WTC11 (cell line): ENCODE results near the gene NR1H3. TPM values are rescaled to one million over a fixed set of nuclear protein-coding genes. Genes with fewer than 3 reads are reported as not detected.
"Not testable (repeated sequence)": the region's sequence is repeated elsewhere in the genome, so short reads cannot be mapped to it uniquely, and the experiment has no call there.

ENCODE experiments used
- ATAC-seq: fragments of 200-7000 bp; cut with Tn5 transposase; 2 replicates; pipeline ENCODE4 v1.10.0; 2021; ENCODE audit warnings: mild to moderate bottlenecking, moderate library complexity
- CTCF ChIA-PET: fragments of 300-600 bp; sonication (Branson Sonifier 250); formaldehyde crosslinking; loops from one replicate; lab custom pipeline; 2021; ENCODE audit warnings: antibody characterized with exemption; lab: Charles Lee
- POLR2A ChIA-PET: fragments of 350-600 bp; sonication (Branson Sonifier 250); formaldehyde crosslinking; loops from one replicate; lab custom pipeline; 2021; ENCODE audit warnings: antibody characterized with exemption; lab: Charles Lee
- DNase-seq: peaks from one replicate; pipeline ENCODE4 v3.0.0; 2021; ENCODE audit warnings: low spot score
- H3K27ac Mint-ChIP-seq: 2 replicates; pipeline ENCODE4 v1.8.0; 2021; ENCODE audit warnings: mixed read lengths
- H3K27me3 Mint-ChIP-seq: 2 replicates; pipeline ENCODE4 v1.8.0; 2021; ENCODE audit warnings: low read depth, mild to moderate bottlenecking, moderate library complexity, mixed read lengths
- H3K36me3 Mint-ChIP-seq: 2 replicates; pipeline ENCODE4 v1.8.0; 2021; ENCODE audit warnings: mixed read lengths
- H3K4me1 Mint-ChIP-seq: 2 replicates; pipeline ENCODE4 v1.8.0; 2022; ENCODE audit warnings: mixed read lengths
- H3K4me3 Mint-ChIP-seq: 2 replicates; pipeline ENCODE4 v1.8.0; 2021; ENCODE audit warnings: mild to moderate bottlenecking, moderate library complexity, mixed read lengths
- H3K9me3 Mint-ChIP-seq: 2 replicates; pipeline ENCODE4 v1.8.0; 2021; ENCODE audit warnings: mixed read lengths
- CDX4 ChIP-seq: fragments of 250-450 bp; sonication (Bioruptor Pico); IDR thresholded peaks from 2 replicates; pipeline ENCODE4 v1.9.0; 2021; ENCODE audit warnings: moderate library complexity, mild to moderate bottlenecking, inconsistent platforms, borderline replicate concordance
- E2F5 ChIP-seq: sonication (generic); formaldehyde crosslinking; IDR thresholded peaks from 2 replicates; pipeline ENCODE4 v1.8.1; 2022; ENCODE audit warnings: mild to moderate bottlenecking, moderate library complexity, missing genetic modification reagents
- ESRRA ChIP-seq: sonication (generic); formaldehyde crosslinking; IDR thresholded peaks from 2 replicates; pipeline ENCODE4 v1.8.1; 2022; ENCODE audit warnings: mild to moderate bottlenecking, missing genetic modification reagents, borderline replicate concordance
- GRHL2 ChIP-seq: fragments of 250-450 bp; sonication (Bioruptor Pico); IDR thresholded peaks from 2 replicates; pipeline ENCODE4 v1.8.0; 2022; ENCODE audit warnings: mild to moderate bottlenecking, moderate library complexity; ENCODE audit not compliant: insufficient replicate concordance, severe bottlenecking
- PREB ChIP-seq: sonication (generic); formaldehyde crosslinking; IDR thresholded peaks from 2 replicates; pipeline ENCODE4 v1.8.1; 2022; ENCODE audit warnings: mild to moderate bottlenecking, missing genetic modification reagents, moderate library complexity, borderline replicate concordance
- SMAD4 ChIP-seq: sonication (generic); formaldehyde crosslinking; IDR thresholded peaks from 2 replicates; pipeline ENCODE4 v1.8.0; 2022; ENCODE audit warnings: mild to moderate bottlenecking, missing genetic modification reagents
- SOX15 ChIP-seq: fragments of 250-450 bp; sonication (Bioruptor Pico); IDR thresholded peaks from 2 replicates; pipeline ENCODE4 v1.9.0; 2021; ENCODE audit warnings: mild to moderate bottlenecking
- TCF7 ChIP-seq: sonication (generic); formaldehyde crosslinking; IDR thresholded peaks from 2 replicates; pipeline ENCODE4 v1.8.0; 2022; ENCODE audit warnings: mild to moderate bottlenecking, low read depth, missing genetic modification reagents, moderate library complexity
- ZNF281 ChIP-seq: sonication (generic); formaldehyde crosslinking; IDR thresholded peaks from 2 replicates; pipeline ENCODE4 v1.8.0; 2023; ENCODE audit warnings: mild to moderate bottlenecking, missing genetic modification reagents
- total RNA-seq: library from RNA; stranded (reverse); gene quantifications from 3 replicates; pipeline ENCODE4 v1.2.3, GENCODE V29; 2021
- TF ChIP-seq, protein P1 (sequence below): fragments of 250-450 bp; sonication (Bioruptor Pico); IDR thresholded peaks from 2 replicates; pipeline ENCODE4 v1.9.0; 2021; ENCODE audit warnings: mild to moderate bottlenecking, borderline replicate concordance
- TF ChIP-seq, protein P2 (sequence below): sonication (generic); formaldehyde crosslinking; IDR thresholded peaks from 2 replicates; pipeline ENCODE4 v1.8.1; 2022; ENCODE audit warnings: low read depth, missing genetic modification reagents, borderline replicate concordance

Gene NR1H3
- total RNA-seq, 1 experiment from 2014 or later: 26.3 TPM

GRCh38 chr11:47308050-47308823, 50.4 kb downstream of the NR1H3 start (continued):
- TF ChIP-seq TCF7 (CRISPR knock-in tag) (no peak), GRHL2 (CRISPR knock-in tag) (no peak), SMAD4 (CRISPR knock-in tag) (no peak)

- Mint-ChIP-seq H3K27me3 (no peaks in the 10 kb centered on the region), H3K4me3 (no peak overlapping the region), H3K9me3 (no peaks in the 10 kb centered on the region), H3K27ac (no peak overlapping the region), H3K4me1 (no peaks in the 10 kb centered on the region), H3K36me3 (peaks cover 29% of the 10 kb centered on the region)
- POLR2A ChIA-PET: no interaction called here
- ATAC-seq (no peak), DNase-seq (no peak)
- no peak for TF ChIP-seq PREB
- CTCF ChIA-PET: interaction anchor here (1.2 kb wide), 1 partner anchor 15 kb away, joined by 4 read pairs; no protein-coding TSS in a partner anchor
These were observed 57.2 kb downstream of the NR1H3 start for GRCh38 chr11:47314992-47315391.

DNA sequence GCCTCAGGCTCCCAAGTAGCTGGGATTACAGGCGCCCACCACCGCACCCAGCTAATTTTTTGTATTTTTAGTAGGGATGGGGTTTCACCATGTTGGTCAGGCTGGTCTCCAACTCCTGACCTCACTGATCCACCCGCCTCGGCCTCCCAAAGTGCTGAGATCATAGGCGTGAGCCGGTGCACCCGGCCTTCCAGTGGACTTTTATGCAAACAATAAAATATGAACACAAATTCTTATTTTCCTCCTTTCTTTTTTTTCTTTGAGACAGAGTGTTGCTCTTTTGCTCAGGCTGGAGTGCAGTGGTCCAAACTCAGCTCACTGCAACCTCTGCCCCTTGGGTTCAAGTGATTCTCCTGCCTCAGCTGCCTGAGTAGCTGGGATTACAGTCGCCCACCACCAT, 58.7 kb downstream of the NR1H3 start:
- not testable (repeated sequence) for H3K9me3 Mint-ChIP-seq, H3K4me3 Mint-ChIP-seq, ATAC-seq, DNase-seq, H3K27ac Mint-ChIP-seq, H3K27me3 Mint-ChIP-seq, H3K4me1 Mint-ChIP-seq
- POLR2A ChIA-PET: interaction anchor here (0.7 kb wide), 1 partner anchor 21 kb away, joined by 3 read pairs; no protein-coding TSS in a partner anchor
- peaks cover 23% of the 10 kb centered on the region for H3K36me3 Mint-ChIP-seq
- CTCF ChIA-PET: interaction anchor here (1.0 to 1.6 kb wide), 2 partner anchors 38 to 57 kb away, joined by 3 to 4 read pairs; no protein-coding TSS in a partner anchor

DNA sequence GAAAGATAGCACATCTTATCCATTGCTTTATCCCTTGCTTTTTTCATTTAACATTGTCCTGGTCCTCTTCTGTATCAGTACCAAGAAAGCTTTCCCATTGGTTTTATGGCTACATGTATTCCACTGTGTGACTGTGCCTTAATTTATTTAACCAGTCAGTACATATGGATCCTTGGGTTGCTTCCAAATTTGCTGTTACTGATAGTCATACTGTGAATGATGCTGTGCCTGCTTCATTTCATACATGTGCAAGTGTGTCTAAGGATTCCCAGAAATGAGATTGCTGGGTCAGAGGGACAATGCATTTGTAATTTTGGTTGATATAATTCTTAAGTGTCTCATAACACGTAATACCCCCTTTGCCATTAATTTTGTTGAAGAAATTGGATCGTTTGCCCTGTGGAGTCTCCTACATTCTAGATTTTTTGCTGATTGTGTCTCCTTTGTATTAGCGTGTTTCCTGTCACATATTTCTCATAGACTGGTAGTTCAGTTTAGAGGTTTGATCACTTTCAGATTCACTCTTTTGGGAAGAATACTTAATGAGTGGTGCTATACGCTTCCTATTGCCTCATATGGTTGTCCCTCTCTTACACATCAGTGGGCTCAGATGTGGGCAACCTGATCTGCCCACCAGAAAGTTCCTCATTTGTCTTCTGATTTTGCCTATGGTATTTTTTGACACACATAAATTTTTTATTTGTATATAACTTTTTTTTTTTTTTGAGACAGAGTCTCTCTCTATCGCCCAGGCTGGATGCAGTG, 59.5 kb downstream of the NR1H3 start:
- no peak overlapping the region for H3K27ac Mint-ChIP-seq
- no peaks in the 10 kb centered on the region for H3K4me1 Mint-ChIP-seq
- H3K4me3 Mint-ChIP-seq: no peak overlapping the region
- no peak for TF ChIP-seq SOX15 (CRISPR knock-in tag)
- DNase-seq (no peak), ATAC-seq (no peak)
- H3K9me3 Mint-ChIP-seq: no peaks in the 10 kb centered on the region
- ChIA-PET CTCF (no interaction called here), POLR2A (no interaction called here)
- H3K27me3 Mint-ChIP-seq: no peaks in the 10 kb centered on the region
- peaks cover 19% of the 10 kb centered on the region for H3K36me3 Mint-ChIP-seq

GRCh38 chr11:47318166-47318565, 60.4 kb downstream of the NR1H3 start:
- TF ChIP-seq ESRRA (CRISPR knock-in tag) (no peak), SMAD4 (CRISPR knock-in tag) (no peak), E2F5 (no peak), CDX4 (CRISPR knock-in tag) (no peak), ZNF281 (CRISPR knock-in tag) (no peak)
- TF ChIP-seq, protein P1, sequence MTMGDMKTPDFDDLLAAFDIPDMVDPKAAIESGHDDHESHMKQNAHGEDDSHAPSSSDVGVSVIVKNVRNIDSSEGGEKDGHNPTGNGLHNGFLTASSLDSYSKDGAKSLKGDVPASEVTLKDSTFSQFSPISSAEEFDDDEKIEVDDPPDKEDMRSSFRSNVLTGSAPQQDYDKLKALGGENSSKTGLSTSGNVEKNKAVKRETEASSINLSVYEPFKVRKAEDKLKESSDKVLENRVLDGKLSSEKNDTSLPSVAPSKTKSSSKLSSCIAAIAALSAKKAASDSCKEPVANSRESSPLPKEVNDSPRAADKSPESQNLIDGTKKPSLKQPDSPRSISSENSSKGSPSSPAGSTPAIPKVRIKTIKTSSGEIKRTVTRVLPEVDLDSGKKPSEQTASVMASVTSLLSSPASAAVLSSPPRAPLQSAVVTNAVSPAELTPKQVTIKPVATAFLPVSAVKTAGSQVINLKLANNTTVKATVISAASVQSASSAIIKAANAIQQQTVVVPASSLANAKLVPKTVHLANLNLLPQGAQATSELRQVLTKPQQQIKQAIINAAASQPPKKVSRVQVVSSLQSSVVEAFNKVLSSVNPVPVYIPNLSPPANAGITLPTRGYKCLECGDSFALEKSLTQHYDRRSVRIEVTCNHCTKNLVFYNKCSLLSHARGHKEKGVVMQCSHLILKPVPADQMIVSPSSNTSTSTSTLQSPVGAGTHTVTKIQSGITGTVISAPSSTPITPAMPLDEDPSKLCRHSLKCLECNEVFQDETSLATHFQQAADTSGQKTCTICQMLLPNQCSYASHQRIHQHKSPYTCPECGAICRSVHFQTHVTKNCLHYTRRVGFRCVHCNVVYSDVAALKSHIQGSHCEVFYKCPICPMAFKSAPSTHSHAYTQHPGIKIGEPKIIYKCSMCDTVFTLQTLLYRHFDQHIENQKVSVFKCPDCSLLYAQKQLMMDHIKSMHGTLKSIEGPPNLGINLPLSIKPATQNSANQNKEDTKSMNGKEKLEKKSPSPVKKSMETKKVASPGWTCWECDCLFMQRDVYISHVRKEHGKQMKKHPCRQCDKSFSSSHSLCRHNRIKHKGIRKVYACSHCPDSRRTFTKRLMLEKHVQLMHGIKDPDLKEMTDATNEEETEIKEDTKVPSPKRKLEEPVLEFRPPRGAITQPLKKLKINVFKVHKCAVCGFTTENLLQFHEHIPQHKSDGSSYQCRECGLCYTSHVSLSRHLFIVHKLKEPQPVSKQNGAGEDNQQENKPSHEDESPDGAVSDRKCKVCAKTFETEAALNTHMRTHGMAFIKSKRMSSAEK (CRISPR knock-in tag): no peak
- TF ChIP-seq, protein P2, sequence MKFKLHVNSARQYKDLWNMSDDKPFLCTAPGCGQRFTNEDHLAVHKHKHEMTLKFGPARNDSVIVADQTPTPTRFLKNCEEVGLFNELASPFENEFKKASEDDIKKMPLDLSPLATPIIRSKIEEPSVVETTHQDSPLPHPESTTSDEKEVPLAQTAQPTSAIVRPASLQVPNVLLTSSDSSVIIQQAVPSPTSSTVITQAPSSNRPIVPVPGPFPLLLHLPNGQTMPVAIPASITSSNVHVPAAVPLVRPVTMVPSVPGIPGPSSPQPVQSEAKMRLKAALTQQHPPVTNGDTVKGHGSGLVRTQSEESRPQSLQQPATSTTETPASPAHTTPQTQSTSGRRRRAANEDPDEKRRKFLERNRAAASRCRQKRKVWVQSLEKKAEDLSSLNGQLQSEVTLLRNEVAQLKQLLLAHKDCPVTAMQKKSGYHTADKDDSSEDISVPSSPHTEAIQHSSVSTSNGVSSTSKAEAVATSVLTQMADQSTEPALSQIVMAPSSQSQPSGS (CRISPR knock-in tag): no peak
- Mint-ChIP-seq H3K4me3 (no peak overlapping the region), H3K4me1 (no peaks in the 10 kb centered on the region), H3K9me3 (no peaks in the 10 kb centered on the region), H3K27ac (no peak overlapping the region), H3K36me3 (peaks cover 16% of the 10 kb centered on the region), H3K27me3 (no peaks in the 10 kb centered on the region)
- DNase-seq: no peak
- POLR2A ChIA-PET: no interaction called here
- CTCF ChIA-PET: interaction anchor here (0.7 kb wide), 1 partner anchor 59 kb away, joined by 3 read pairs; no protein-coding TSS in a partner anchor
- no peak for ATAC-seq
